Gastrocnemius medialis (tissue), 4 donors: ENCODE results near the gene GYG2. TPM values are rescaled to one million over a fixed set of nuclear protein-coding genes. Genes with fewer than 3 reads are reported as not detected.

Experiments
- ATAC-seq, 2 donors: fragments of 150-250 bp; one replicate each; pipeline ENCODE4 v1.9.1; 2016
- DNase-seq, 2 donors: peaks; one replicate each; pipeline ENCODE4 v3.0.0-alpha.2; 2019
- H3K27ac ChIP-seq, 4 donors: fragments of 200-600 bp; sonication (generic); 1 replicate in 1 of 4; 2 replicates in 3 of 4; pipeline ENCODE4 v1.5.1; 2016 to 2018; ENCODE audit warnings: mild to moderate bottlenecking in 2 of 4, moderate library complexity in 1 of 4
- H3K27me3 ChIP-seq, 3 donors: fragments of 200-600 bp; sonication (generic) in 2 of 3; 1 replicate in 1 of 3; 2 replicates in 2 of 3; pipeline versions ENCODE4 v1.5.1 to v1.6.0; 2016 to 2019; ENCODE audit warnings: mild to moderate bottlenecking in 1 of 3, moderate library complexity in 1 of 3
- H3K36me3 ChIP-seq, 2 donors: fragments of 200-600 bp; sonication (generic) in 1 of 2; one replicate each; pipeline ENCODE4 v1.5.1; 2017 to 2018
- H3K4me1 ChIP-seq, 2 donors: fragments of 200-600 bp; sonication (generic) in 1 of 2; one replicate each; pipeline ENCODE4 v1.5.1; 2016 to 2017; ENCODE audit warnings: mild to moderate bottlenecking in 2 of 2
- H3K4me3 ChIP-seq, 4 donors: fragments of 200-600 bp; sonication (generic) in 3 of 4; 1 replicate in 1 of 4; 2 replicates in 3 of 4; pipeline ENCODE4 v1.5.1; 2016 to 2019; ENCODE audit warnings: mild to moderate bottlenecking in 2 of 4
- H3K9me3 ChIP-seq, 3 donors: fragments of 200-600 bp; sonication (generic) in 2 of 3; 1 replicate in 1 of 3; 2 replicates in 2 of 3; pipeline ENCODE4 v1.5.1; 2016 to 2019
- CTCF ChIP-seq, 5 experiments: fragments of 450-650 bp in 3 of 5; fragments of 200-600 bp in 2 of 5; sonication (generic) in 2 of 5; IDR thresholded peaks in 4 of 5; conservative IDR thresholded peaks in 1 of 5; 1 replicate in 4 of 5; 2 replicates in 1 of 5; pipeline ENCODE4 v1.5.1; 2016 to 2019; ENCODE audit warnings: antibody characterized with exemption in 5 of 5, mild to moderate bottlenecking in 3 of 5, moderate library complexity in 3 of 5
- POLR2A ChIP-seq, 2 donors: fragments of 450-650 bp; IDR thresholded peaks; one replicate each; pipeline ENCODE4 v1.6.1; 2017; ENCODE audit warnings: antibody characterized with exemption in 2 of 2, mild to moderate bottlenecking in 2 of 2, moderate library complexity in 2 of 2
- in situ Hi-C, 4 donors: fragments of 200-750 bp; cut with MboI; loops; one replicate each; pipeline versions ENCODE4 v1.15.0 to v1.8.0; 2017; ENCODE audit warnings: low sequenced_read_pairs in 4 of 4
- intact Hi-C: fragments of 100-400 bp; cut with DNase I; formaldehyde crosslinking; loops from one replicate; pipeline ENCODE4 v1.15.1; 2023; ENCODE audit warnings: low total_unique reads
- total RNA-seq, 4 donors: library from RNA; depleted of rRNA; stranded (reverse); fragments of >200 nt; gene quantifications; one replicate each; pipeline versions ENCODE4 v1.1.0 to v1.2.3, GENCODE V29; 2016

The GYG2 gene
- total RNA-seq, 4 donors from 2014 or later, result 0.67 to 0.92 TPM; not detected in 2

GRCh38 chrX:2928583-2929434, 100.1 kb downstream of the GYG2 start, which contains the start of gene ARSD:
Gene ARSD, minus strand, starts transcription at chrX:2929339. Its CDS starts 64 bp downstream, at chrX:2929275.
- peak; percentile 53 to 73 for DNase-seq
- in situ Hi-C loops (no loop called here), intact Hi-C loops (no loop called here)
- H3K9me3 ChIP-seq, result no peaks in the 10 kb centered on the region
- H3K4me3 ChIP-seq, result peak within 1 kb of the TSS; percentile 46 to 63 (median 56)
- no peaks in the 10 kb centered on the region for H3K36me3 ChIP-seq
- no peaks in the 10 kb centered on the region for H3K4me1 ChIP-seq
- ATAC-seq, result peak; percentile 66 to 68
- peak within 1 kb of the TSS; percentile 77 to 81 (median 79) for H3K27ac ChIP-seq
- peaks cover 0 to 10% (median 0%) of the 10 kb centered on the region in 3 donors for H3K27me3 ChIP-seq
- TF ChIP-seq CTCF (IDR thresholded peaks at IDR 0.05 in 4 of 5, conservative IDR thresholded peaks at IDR 0.05 in 1 of 5) (no peak), POLR2A (IDR thresholded peaks at IDR 0.05) (peak; percentile 60 to 66)

DNA sequence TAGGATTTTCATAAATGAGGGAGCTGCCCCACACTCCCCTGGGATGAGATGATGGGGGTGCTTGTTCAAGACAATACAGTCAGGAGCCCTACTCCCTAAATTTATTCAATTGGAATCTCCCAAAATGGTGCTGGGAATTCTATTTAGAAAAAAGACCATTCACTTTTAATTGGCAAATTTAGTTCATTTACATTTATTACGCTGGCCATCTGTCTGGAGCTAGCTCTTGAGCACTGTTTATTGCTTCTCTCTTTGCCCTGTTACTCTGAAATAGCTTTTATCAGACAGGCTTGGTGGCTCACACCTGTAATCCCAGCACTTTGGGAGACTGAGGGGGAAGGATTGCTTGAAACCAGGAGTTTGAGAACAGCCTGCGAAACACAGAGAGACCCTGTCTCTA, 102.4 kb downstream of the GYG2 start:
- ATAC-seq (no peak), DNase-seq (no peak)
- no peak overlapping the region for H3K27ac ChIP-seq
- H3K4me1 ChIP-seq, result no peaks in the 10 kb centered on the region
- no peak overlapping the region for H3K4me3 ChIP-seq
- TF ChIP-seq POLR2A (IDR thresholded peaks at IDR 0.05) (no peak), CTCF (IDR thresholded peaks at IDR 0.05 in 4 of 5, conservative IDR thresholded peaks at IDR 0.05 in 1 of 5) (no peak)
- in situ Hi-C loops (no loop called here), intact Hi-C loops (no loop called here)
- no peaks in the 10 kb centered on the region for H3K9me3 ChIP-seq
- H3K27me3 ChIP-seq, result peaks cover 0 to 10% (median 0%) of the 10 kb centered on the region in 3 donors
- H3K36me3 ChIP-seq, result no peaks in the 10 kb centered on the region

DNA sequence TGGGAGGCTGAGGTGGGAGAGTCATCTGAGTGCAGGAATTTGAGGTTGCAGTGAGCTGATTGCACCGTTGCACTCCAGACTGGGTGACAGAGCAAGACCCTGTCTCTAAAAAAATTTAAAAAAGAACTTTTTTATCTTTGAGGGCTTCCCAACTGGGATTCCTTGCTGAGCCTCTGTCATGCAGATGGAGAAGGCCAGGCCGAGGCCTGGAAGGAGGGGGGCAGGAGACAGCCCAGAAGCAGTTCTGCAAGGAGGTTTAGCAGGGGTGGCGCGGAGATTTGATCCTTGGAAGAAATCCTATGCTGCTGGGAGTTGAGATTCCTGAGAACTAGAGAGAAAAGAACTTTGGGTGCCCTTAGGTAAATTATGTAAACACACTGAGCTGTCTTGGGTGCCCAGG, 102.9 kb downstream of the GYG2 start:
- ATAC-seq, result no peak
- in situ Hi-C loops (no loop called here), intact Hi-C loops (no loop called here)
- H3K9me3 ChIP-seq, result no peaks in the 10 kb centered on the region
- DNase-seq, result no peak
- H3K27ac ChIP-seq, result no peak overlapping the region
- H3K4me3 ChIP-seq, result no peak overlapping the region
- no peaks in the 10 kb centered on the region for H3K4me1 ChIP-seq
- TF ChIP-seq POLR2A (IDR thresholded peaks at IDR 0.05) (no peak), CTCF (IDR thresholded peaks at IDR 0.05 in 4 of 5, conservative IDR thresholded peaks at IDR 0.05 in 1 of 5) (no peak)
- H3K27me3 ChIP-seq, result peaks cover 0 to 10% (median 0%) of the 10 kb centered on the region in 3 donors
- H3K36me3 ChIP-seq, result no peaks in the 10 kb centered on the region

Other genes starting within 250 kb of the GYG2 start
- 100 to 1,000 TPM; 110 to 207 (median 133) TPM for gene CD99, start 137.6 kb upstream of the GYG2 start, total RNA-seq
- gene XG, start 76.9 kb upstream of the GYG2 start, total RNA-seq, result 1 to 10 TPM in 3 of 4 donors, under 1 TPM in 1; 0.97 to 2.4 (median 1.9) TPM
- 1 to 10 TPM; 1.5 to 2.8 (median 2.1) TPM for gene ARSD, start 100.4 kb downstream of the GYG2 start, total RNA-seq
- gene ARSH, start 177.6 kb downstream of the GYG2 start, total RNA-seq, result not detected
- gene ARSF, start 212.5 kb downstream of the GYG2 start, total RNA-seq, result not detected